Upper lobe of left lung (tissue), 6 donors: ENCODE measurements around the gene ATP10B. TPM values are rescaled to one million over a fixed set of nuclear protein-coding genes. Genes with fewer than 3 reads are reported as not detected.

Experiments
- ATAC-seq, 2 donors: fragments of 200-7000 bp; cut with Tn5 transposase; one replicate each; pipeline ENCODE4 v1.9.1; 2022; ENCODE audit warnings: mild to moderate bottlenecking in 2 of 2, moderate library complexity in 2 of 2; ENCODE audit not compliant: low FRiP score in 2 of 2
- DNase-seq, 2 donors: peaks; one replicate each; pipeline ENCODE4 v3.0.0-alpha.2; 2019 to 2020
- H3K27ac ChIP-seq, 4 donors: fragments of 200-600 bp; sonication (generic); one replicate each; pipeline ENCODE4 v1.5.1; 2016 to 2019
- H3K27me3 ChIP-seq, 4 donors: fragments of 200-600 bp; sonication (generic); one replicate each; pipeline ENCODE4 v1.5.1; 2017 to 2019
- H3K36me3 ChIP-seq, 4 donors: fragments of 200-600 bp; sonication (generic); one replicate each; pipeline ENCODE4 v1.5.1; 2016 to 2019
- H3K4me1 ChIP-seq, 4 donors: fragments of 200-600 bp; sonication (generic); one replicate each; pipeline ENCODE4 v1.5.1; 2018 to 2019
- H3K4me3 ChIP-seq, 4 donors: fragments of 200-600 bp; sonication (generic); one replicate each; pipeline ENCODE4 v1.5.1; 2017 to 2019; ENCODE audit warnings: mild to moderate bottlenecking in 2 of 4, moderate library complexity in 1 of 4
- H3K9me3 ChIP-seq, 4 donors: fragments of 200-600 bp; sonication (generic); one replicate each; pipeline ENCODE4 v1.5.1; 2018 to 2019
- EP300 ChIP-seq, 4 donors: sonication (generic); formaldehyde crosslinking; IDR thresholded peaks; one replicate each; pipeline ENCODE4 v1.5.1; 2017; ENCODE audit warnings: antibody characterized with exemption in 4 of 4, control low read depth in 2 of 4
- POLR2A ChIP-seq, 4 donors: fragments of 450-650 bp; IDR thresholded peaks; one replicate each; pipeline ENCODE4 v1.5.1; 2016 to 2017; ENCODE audit warnings: antibody characterized with exemption in 4 of 4, mild to moderate bottlenecking in 2 of 4
- POLR2AphosphoS5 ChIP-seq, 2 donors: sonication (generic); formaldehyde crosslinking; IDR thresholded peaks; one replicate each; pipeline ENCODE4 v1.5.1; 2017; ENCODE audit warnings: antibody characterized with exemption in 2 of 2
- WGBS, 2 donors: methylation state at CpG; one replicate each; pipeline ENCODE4 v1.1.5; 2017 to 2018; 5-methylcytosine and 5-hydroxymethylcytosine counted together
- total RNA-seq, 6 donors: library from RNA; depleted of rRNA in 4 of 6; stranded (reverse); fragments of >200 nt in 4 of 6; gene quantifications; one replicate each; pipeline versions ENCODE4 v1.1.0 to v1.2.1, GENCODE V29; 2016 to 2021
- TF ChIP-seq, protein P1 (sequence below), 6 experiments: fragments of 450-650 bp in 4 of 6; fragments of 200-600 bp in 2 of 6; sonication (generic) in 2 of 6; IDR thresholded peaks; one replicate each; pipeline ENCODE4 v1.5.1; 2016 to 2019; ENCODE audit warnings: antibody characterized with exemption in 6 of 6
- donor health status: DM: no; HTN: no; CAD: no; lungs with moderate emphysema.
- donor health status: DM: no; HTN: yes; CAD: no; lungs with severe emphysema.

The ATP10B gene
- total RNA-seq, 6 donors from 2014 or later, result under 0.01 to 0.30 (median 0.09) TPM; not detected in 1

- WGBS, 2 donors, result 41 to 65% methylated on average over 2 of the region's 2 CpGs
- H3K36me3 ChIP-seq, result no peaks in the 10 kb centered on the region
- DNase-seq, result no peak
- no peak overlapping the region for H3K27ac ChIP-seq
- TF ChIP-seq, protein P1, sequence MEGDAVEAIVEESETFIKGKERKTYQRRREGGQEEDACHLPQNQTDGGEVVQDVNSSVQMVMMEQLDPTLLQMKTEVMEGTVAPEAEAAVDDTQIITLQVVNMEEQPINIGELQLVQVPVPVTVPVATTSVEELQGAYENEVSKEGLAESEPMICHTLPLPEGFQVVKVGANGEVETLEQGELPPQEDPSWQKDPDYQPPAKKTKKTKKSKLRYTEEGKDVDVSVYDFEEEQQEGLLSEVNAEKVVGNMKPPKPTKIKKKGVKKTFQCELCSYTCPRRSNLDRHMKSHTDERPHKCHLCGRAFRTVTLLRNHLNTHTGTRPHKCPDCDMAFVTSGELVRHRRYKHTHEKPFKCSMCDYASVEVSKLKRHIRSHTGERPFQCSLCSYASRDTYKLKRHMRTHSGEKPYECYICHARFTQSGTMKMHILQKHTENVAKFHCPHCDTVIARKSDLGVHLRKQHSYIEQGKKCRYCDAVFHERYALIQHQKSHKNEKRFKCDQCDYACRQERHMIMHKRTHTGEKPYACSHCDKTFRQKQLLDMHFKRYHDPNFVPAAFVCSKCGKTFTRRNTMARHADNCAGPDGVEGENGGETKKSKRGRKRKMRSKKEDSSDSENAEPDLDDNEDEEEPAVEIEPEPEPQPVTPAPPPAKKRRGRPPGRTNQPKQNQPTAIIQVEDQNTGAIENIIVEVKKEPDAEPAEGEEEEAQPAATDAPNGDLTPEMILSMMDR (IDR thresholded peaks at IDR 0.05), result no peak
- TF ChIP-seq POLR2AphosphoS5 (IDR thresholded peaks at IDR 0.05) (no peak), POLR2A (IDR thresholded peaks at IDR 0.05) (no peak), EP300 (IDR thresholded peaks at IDR 0.05) (no peak)
- H3K4me3 ChIP-seq, result no peak overlapping the region
- no peaks in the 10 kb centered on the region for H3K9me3 ChIP-seq
- no peaks in the 10 kb centered on the region for H3K27me3 ChIP-seq
- peaks cover 0 to 5% (median 2%) of the 10 kb centered on the region in 4 donors for H3K4me1 ChIP-seq
- no peak for ATAC-seq
These were observed 16.0 kb downstream of the ATP10B start for GRCh38 chr5:160835818-160836528.

GRCh38 chr5:160835376-160835775 lies 16.6 kb downstream of the ATP10B start:
- no peak overlapping the region for H3K27ac ChIP-seq
- ATAC-seq (no peak), DNase-seq (no peak)
- H3K27me3 ChIP-seq, result no peaks in the 10 kb centered on the region
- no peaks in the 10 kb centered on the region for H3K36me3 ChIP-seq
- H3K4me1 ChIP-seq, result peaks cover 0 to 5% (median 2%) of the 10 kb centered on the region in 4 donors
- H3K9me3 ChIP-seq, result no peaks in the 10 kb centered on the region
- TF ChIP-seq POLR2AphosphoS5 (IDR thresholded peaks at IDR 0.05), result no peak
- TF ChIP-seq EP300 (IDR thresholded peaks at IDR 0.05), result no peak
- no peak for TF ChIP-seq POLR2A (IDR thresholded peaks at IDR 0.05)
- TF ChIP-seq, protein P1 (IDR thresholded peaks at IDR 0.05), result no peak
- no peak overlapping the region for H3K4me3 ChIP-seq

- no peak for TF ChIP-seq EP300 (IDR thresholded peaks at IDR 0.05)
- no peak for TF ChIP-seq POLR2A (IDR thresholded peaks at IDR 0.05)
- TF ChIP-seq, protein P1 (IDR thresholded peaks at IDR 0.05), result no peak
- no peak for TF ChIP-seq POLR2AphosphoS5 (IDR thresholded peaks at IDR 0.05)
These were observed 18.2 kb downstream of the ATP10B start for GRCh38 chr5:160833806-160834205.

GRCh38 chr5:160831801-160832200 lies 20.2 kb downstream of the ATP10B start:
- DNase-seq (no peak), ATAC-seq (no peak)
- no peak for TF ChIP-seq EP300 (IDR thresholded peaks at IDR 0.05)
- TF ChIP-seq POLR2A (IDR thresholded peaks at IDR 0.05), result no peak
- TF ChIP-seq POLR2AphosphoS5 (IDR thresholded peaks at IDR 0.05), result no peak
- TF ChIP-seq, protein P1 (IDR thresholded peaks at IDR 0.05), result no peak
- Histone ChIP-seq H3K4me3 (no peak overlapping the region), H3K27ac (no peak overlapping the region), H3K36me3 (no peaks in the 10 kb centered on the region), H3K4me1 (peaks cover 0 to 5% (median 2%) of the 10 kb centered on the region in 4 donors), H3K27me3 (no peaks in the 10 kb centered on the region), H3K9me3 (no peaks in the 10 kb centered on the region)
- 58 to 60% methylated on average over 1 of the region's 1 CpG for WGBS, 2 donors

More at GRCh38 chr5:160833806-160834205, 18.2 kb downstream of the ATP10B start:
- no peaks in the 10 kb centered on the region for H3K27me3 ChIP-seq
- H3K36me3 ChIP-seq, result no peaks in the 10 kb centered on the region
- ATAC-seq (no peak), DNase-seq (no peak)
- H3K4me3 ChIP-seq, result no peak overlapping the region
- no peak overlapping the region for H3K27ac ChIP-seq
- no peaks in the 10 kb centered on the region for H3K9me3 ChIP-seq
- peaks cover 0 to 5% (median 2%) of the 10 kb centered on the region in 4 donors for H3K4me1 ChIP-seq
- 85 to 91% methylated on average over 2 of the region's 2 CpGs for WGBS, 2 donors
